Measurements from ENCODE around the gene DPP6.

GRCh38 chr7:154871507-154871906 is 819.3 kb downstream of the DPP6 start:
- no peak for TF ChIP-seq PKNOX1 (IDR thresholded peaks at IDR 0.05)
- TF ChIP-seq SUZ12 (IDR thresholded peaks at IDR 0.05), result no peak
- TF ChIP-seq BHLHE40 (IDR thresholded peaks at IDR 0.05; ENCODE audit: borderline replicate concordance), result no peak
- TF ChIP-seq NFRKB (IDR thresholded peaks at IDR 0.05), result no peak
- TF ChIP-seq L3MBTL2 (conservative IDR thresholded peaks at IDR 0.05), result no peak
- TF ChIP-seq SP1 (IDR thresholded peaks at IDR 0.05), result no peak
- TF ChIP-seq CTBP1 (IDR thresholded peaks at IDR 0.05; ENCODE audit: borderline replicate concordance), result no peak
- no peak for TF ChIP-seq FOXA1 (IDR thresholded peaks at IDR 0.05)
- TF ChIP-seq ELF4 (IDR thresholded peaks at IDR 0.05), result no peak
- TF ChIP-seq TARDBP (IDR thresholded peaks at IDR 0.05), result no peak
- no peak for TF ChIP-seq HDGF (IDR thresholded peaks at IDR 0.05; ENCODE audit: borderline replicate concordance)
- TF ChIP-seq ZNF384 (IDR thresholded peaks at IDR 0.05), result no peak
- TF ChIP-seq LEF1 (IDR thresholded peaks at IDR 0.05; ENCODE audit: borderline replicate concordance), result no peak
- no peak for TF ChIP-seq FOXM1 (IDR thresholded peaks at IDR 0.05; ENCODE audit: borderline replicate concordance)

All from HEK293T (cell line).